SK-N-SH (cell line): ENCODE data around the gene FXR2. TPM values are rescaled to one million over a fixed set of nuclear protein-coding genes. Genes with fewer than 3 reads are reported as not detected.

ENCODE experiments used
- CTCF ChIA-PET: fragments of 300-600, 350-600 bp; formaldehyde crosslinking; extraction: SDS; loops from one replicate; lab custom pipeline; 2021; lab: Yijun Ruan, JAX
- POLR2A ChIA-PET: fragments of 350-600 bp; sonication (Branson Sonifier 250); formaldehyde crosslinking; extraction: SDS; loops from one replicate; lab custom pipeline; 2020; ENCODE audit warnings: antibody characterized with exemption, inconsistent platforms; lab: Yijun Ruan, JAX
- DNase-seq: peaks from one replicate; pipeline ENCODE4 v3.0.0; 2012
- H2AFZ ChIP-seq: fragments of 200-600 bp; sonication (generic); 2 replicates; pipeline ENCODE4 v1.8.1; 2016; ENCODE audit warnings: antibody characterized with exemption, mild to moderate bottlenecking, low read depth
- H3F3A ChIP-seq: fragments of 200-600 bp; sonication (generic); replicated peaks from 2 replicates; pipeline ENCODE3; 2016; ENCODE audit warnings: antibody characterized with exemption, mild to moderate bottlenecking; ENCODE audit not compliant: insufficient read depth
- H3K27ac ChIP-seq, 2 experiments: fragments of 200-500 bp in 1 of 2; fragments of 200-600 bp in 1 of 2; sonication (Bioruptor generic) in 1 of 2; sonication (generic), shearing (Covaris generic) in 1 of 2; 2 replicates each; pipeline versions ENCODE4 v1.5.1 to v1.6.1; 2014 to 2016; ENCODE audit warnings: low read depth in 2 of 2, inconsistent platforms in 1 of 2, low read length in 1 of 2, mild to moderate bottlenecking in 1 of 2, mixed read lengths in 1 of 2
- H3K27me3 ChIP-seq: fragments of 200-600 bp; sonication (generic), shearing (Covaris generic); 2 replicates; pipeline ENCODE4 v1.6.1; 2016; ENCODE audit warnings: mixed run types; ENCODE audit not compliant: insufficient read depth
- H3K36me3 ChIP-seq, 2 experiments: fragments of 200-500 bp in 1 of 2; fragments of 200-600 bp in 1 of 2; sonication (Bioruptor generic) in 1 of 2; sonication (generic) in 1 of 2; replicated peaks in 1 of 2; 2 replicates each; pipeline versions ENCODE3 to v1.5.1; 2014 to 2016; ENCODE audit warnings: low read length in 1 of 2, mild to moderate bottlenecking in 1 of 2; ENCODE audit not compliant: insufficient read depth in 2 of 2, control insufficient read depth in 1 of 2
- H3K4me1 ChIP-seq, 2 experiments: fragments of 200-500 bp in 1 of 2; fragments of 200-600 bp in 1 of 2; sonication (Bioruptor generic) in 1 of 2; sonication (generic), shearing (Covaris generic) in 1 of 2; 2 replicates each; pipeline versions ENCODE4 v1.5.1 to v1.6.1; 2014 to 2016; ENCODE audit warnings: low read depth in 1 of 2, low read length in 1 of 2, mixed run types in 1 of 2; ENCODE audit not compliant: insufficient read depth in 2 of 2, control insufficient read depth in 1 of 2
- H3K4me2 ChIP-seq: fragments of 200-600 bp; sonication (generic), shearing (Covaris generic); 2 replicates; pipeline ENCODE4 v1.6.1; 2017; ENCODE audit warnings: mixed run types
- H3K4me3 ChIP-seq, 2 experiments: fragments of 200-500 bp in 1 of 2; fragments of 200-600 bp in 1 of 2; sonication (Bioruptor generic) in 1 of 2; sonication (generic), shearing (Covaris generic) in 1 of 2; 2 replicates each; pipeline versions ENCODE4 v1.5.1 to v1.8.1; 2014 to 2016; ENCODE audit warnings: low read depth in 2 of 2, inconsistent platforms in 1 of 2, low read length in 1 of 2, mild to moderate bottlenecking in 1 of 2, mixed read lengths in 1 of 2, moderate library complexity in 1 of 2
- H3K79me2 ChIP-seq: fragments of 200-600 bp; sonication (generic); 2 replicates; pipeline ENCODE4 v1.8.1; 2017; ENCODE audit warnings: mild to moderate bottlenecking; ENCODE audit not compliant: insufficient read depth
- H3K9ac ChIP-seq: fragments of 200-600 bp; sonication (generic); 2 replicates; pipeline ENCODE4 v1.6.1; 2017; ENCODE audit warnings: mixed run types
- H3K9me2 ChIP-seq: fragments of 200-600 bp; sonication (generic); 2 replicates; pipeline ENCODE4 v1.6.1; 2017; ENCODE audit warnings: mixed run types
- H3K9me3 ChIP-seq: fragments of 200-600 bp; sonication (generic); 2 replicates; pipeline ENCODE4 v1.6.1; 2017; ENCODE audit warnings: mixed run types, mild to moderate bottlenecking, moderate library complexity
- H4K20me1 ChIP-seq: fragments of 200-600 bp; sonication (generic); 2 replicates; pipeline ENCODE4 v1.6.1; 2017; ENCODE audit warnings: mild to moderate bottlenecking, mixed run types; ENCODE audit not compliant: insufficient read depth
- CHD2 ChIP-seq: fragments of 150-350 bp; IDR thresholded peaks from 2 replicates; pipeline ENCODE4 v1.6.1; 2018; ENCODE audit warnings: low read length; ENCODE audit not compliant: partially characterized antibody
- EP300 ChIP-seq, 2 experiments: IDR thresholded peaks; 2 replicates each; pipeline versions ENCODE4 v1.4.0 to v1.6.1; 2012; ENCODE audit warnings: borderline replicate concordance in 1 of 2, low read depth in 1 of 2, low read length in 1 of 2
- FOSL2 ChIP-seq: IDR thresholded peaks from 2 replicates; pipeline ENCODE4 v1.4.0; 2012; ENCODE audit warnings: low read depth, mild to moderate bottlenecking, moderate library complexity, borderline replicate concordance
- FOXJ3 ChIP-seq: sonication (generic); formaldehyde crosslinking; IDR thresholded peaks from 2 replicates; pipeline ENCODE4 v1.5.1; 2020; ENCODE audit warnings: mild to moderate bottlenecking, missing genetic modification reagents
- FOXM1 ChIP-seq: IDR thresholded peaks from 2 replicates; pipeline ENCODE4 v1.4.0; 2012; ENCODE audit warnings: low read depth, mild to moderate bottlenecking
- GABPA ChIP-seq: IDR thresholded peaks from 2 replicates; pipeline ENCODE4 v1.4.0; 2012; ENCODE audit warnings: low read depth, mild to moderate bottlenecking
- GATA2 ChIP-seq: sonication (generic); formaldehyde crosslinking; IDR thresholded peaks from 2 replicates; pipeline ENCODE4 v1.5.0; 2020; ENCODE audit warnings: mild to moderate bottlenecking, missing genetic modification reagents
- JUND ChIP-seq: IDR thresholded peaks from 2 replicates; pipeline ENCODE4 v1.4.0; 2012
- MEF2A ChIP-seq: IDR thresholded peaks from 2 replicates; pipeline ENCODE4 v1.4.0; 2012; ENCODE audit warnings: low read depth, borderline replicate concordance
- NRF1 ChIP-seq: IDR thresholded peaks from 2 replicates; pipeline ENCODE4 v1.6.1; 2012; ENCODE audit warnings: low read depth, mild to moderate bottlenecking, low read length
- POLR2AphosphoS5 ChIP-seq: IDR thresholded peaks from 2 replicates; pipeline ENCODE4 v1.6.1; 2012; ENCODE audit warnings: low read depth, low read length
- RFX5 ChIP-seq: IDR thresholded peaks from 2 replicates; pipeline ENCODE4 v1.6.1; 2012; ENCODE audit warnings: mild to moderate bottlenecking, improper control_type of control experiment, low read length
- SIN3A ChIP-seq: IDR thresholded peaks from 2 replicates; pipeline ENCODE4 v1.6.1; 2012; ENCODE audit warnings: low read depth, mild to moderate bottlenecking, low read length, moderate library complexity, borderline replicate concordance
- YY1 ChIP-seq: IDR thresholded peaks from 2 replicates; pipeline ENCODE4 v1.4.0; 2012; ENCODE audit warnings: low read depth, mild to moderate bottlenecking
- WGBS: methylation state at CpG from one replicate; pipeline ENCODE4 v1.1.6; 2017; ENCODE audit warnings: low lambda C conversion rate; 5-methylcytosine and 5-hydroxymethylcytosine counted together
- polyA plus RNA-seq, 3 experiments: library from polyadenylated mRNA; depleted of rRNA; stranded (reverse); fragments of >200 nt; gene quantifications; 2 replicates each; pipeline ENCODE4 v1.2.3, GENCODE V29; 2012
- TF ChIP-seq, protein P1 (sequence below): fragments of 200-600 bp; sonication (generic); IDR thresholded peaks from 2 replicates; pipeline ENCODE4 v1.6.1; 2017; ENCODE audit warnings: antibody characterized with exemption, mild to moderate bottlenecking, moderate library complexity
- TF ChIP-seq, protein P2 (sequence below): IDR thresholded peaks from 2 replicates; pipeline ENCODE4 v1.6.1; 2012; ENCODE audit warnings: mild to moderate bottlenecking, low read depth, low read length, moderate library complexity
- TF ChIP-seq, protein P3 (sequence below): IDR thresholded peaks from 2 replicates; pipeline ENCODE4 v1.4.0; 2012; ENCODE audit warnings: low read depth

The FXR2 gene
- polyA plus RNA-seq, 1 of the 3 experiments (the other 2 are of a cell fraction), result 56.4 TPM

DNA sequence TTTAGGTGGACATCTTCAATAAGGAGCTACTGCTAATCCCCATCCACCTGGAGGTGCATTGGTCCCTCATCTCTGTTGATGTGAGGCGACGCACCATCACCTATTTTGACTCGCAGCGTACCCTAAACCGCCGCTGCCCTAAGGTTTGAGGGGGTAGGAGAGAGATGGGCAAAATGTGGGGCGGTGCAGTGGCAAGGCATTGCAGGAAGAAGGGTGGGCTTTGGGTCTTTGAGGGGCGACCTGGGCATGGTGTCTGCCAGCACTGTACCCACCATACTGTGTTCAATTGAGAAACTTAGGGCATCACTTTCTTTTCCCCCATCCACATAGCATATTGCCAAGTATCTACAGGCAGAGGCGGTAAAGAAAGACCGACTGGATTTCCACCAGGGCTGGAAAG lies 44.3 kb downstream of the FXR2 start (continued):
- TF ChIP-seq, protein P1, sequence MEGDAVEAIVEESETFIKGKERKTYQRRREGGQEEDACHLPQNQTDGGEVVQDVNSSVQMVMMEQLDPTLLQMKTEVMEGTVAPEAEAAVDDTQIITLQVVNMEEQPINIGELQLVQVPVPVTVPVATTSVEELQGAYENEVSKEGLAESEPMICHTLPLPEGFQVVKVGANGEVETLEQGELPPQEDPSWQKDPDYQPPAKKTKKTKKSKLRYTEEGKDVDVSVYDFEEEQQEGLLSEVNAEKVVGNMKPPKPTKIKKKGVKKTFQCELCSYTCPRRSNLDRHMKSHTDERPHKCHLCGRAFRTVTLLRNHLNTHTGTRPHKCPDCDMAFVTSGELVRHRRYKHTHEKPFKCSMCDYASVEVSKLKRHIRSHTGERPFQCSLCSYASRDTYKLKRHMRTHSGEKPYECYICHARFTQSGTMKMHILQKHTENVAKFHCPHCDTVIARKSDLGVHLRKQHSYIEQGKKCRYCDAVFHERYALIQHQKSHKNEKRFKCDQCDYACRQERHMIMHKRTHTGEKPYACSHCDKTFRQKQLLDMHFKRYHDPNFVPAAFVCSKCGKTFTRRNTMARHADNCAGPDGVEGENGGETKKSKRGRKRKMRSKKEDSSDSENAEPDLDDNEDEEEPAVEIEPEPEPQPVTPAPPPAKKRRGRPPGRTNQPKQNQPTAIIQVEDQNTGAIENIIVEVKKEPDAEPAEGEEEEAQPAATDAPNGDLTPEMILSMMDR, result no peak
- TF ChIP-seq FOXM1, result no peak
- no peak for TF ChIP-seq JUND
- TF ChIP-seq, protein P2, sequence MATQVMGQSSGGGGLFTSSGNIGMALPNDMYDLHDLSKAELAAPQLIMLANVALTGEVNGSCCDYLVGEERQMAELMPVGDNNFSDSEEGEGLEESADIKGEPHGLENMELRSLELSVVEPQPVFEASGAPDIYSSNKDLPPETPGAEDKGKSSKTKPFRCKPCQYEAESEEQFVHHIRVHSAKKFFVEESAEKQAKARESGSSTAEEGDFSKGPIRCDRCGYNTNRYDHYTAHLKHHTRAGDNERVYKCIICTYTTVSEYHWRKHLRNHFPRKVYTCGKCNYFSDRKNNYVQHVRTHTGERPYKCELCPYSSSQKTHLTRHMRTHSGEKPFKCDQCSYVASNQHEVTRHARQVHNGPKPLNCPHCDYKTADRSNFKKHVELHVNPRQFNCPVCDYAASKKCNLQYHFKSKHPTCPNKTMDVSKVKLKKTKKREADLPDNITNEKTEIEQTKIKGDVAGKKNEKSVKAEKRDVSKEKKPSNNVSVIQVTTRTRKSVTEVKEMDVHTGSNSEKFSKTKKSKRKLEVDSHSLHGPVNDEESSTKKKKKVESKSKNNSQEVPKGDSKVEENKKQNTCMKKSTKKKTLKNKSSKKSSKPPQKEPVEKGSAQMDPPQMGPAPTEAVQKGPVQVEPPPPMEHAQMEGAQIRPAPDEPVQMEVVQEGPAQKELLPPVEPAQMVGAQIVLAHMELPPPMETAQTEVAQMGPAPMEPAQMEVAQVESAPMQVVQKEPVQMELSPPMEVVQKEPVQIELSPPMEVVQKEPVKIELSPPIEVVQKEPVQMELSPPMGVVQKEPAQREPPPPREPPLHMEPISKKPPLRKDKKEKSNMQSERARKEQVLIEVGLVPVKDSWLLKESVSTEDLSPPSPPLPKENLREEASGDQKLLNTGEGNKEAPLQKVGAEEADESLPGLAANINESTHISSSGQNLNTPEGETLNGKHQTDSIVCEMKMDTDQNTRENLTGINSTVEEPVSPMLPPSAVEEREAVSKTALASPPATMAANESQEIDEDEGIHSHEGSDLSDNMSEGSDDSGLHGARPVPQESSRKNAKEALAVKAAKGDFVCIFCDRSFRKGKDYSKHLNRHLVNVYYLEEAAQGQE, result no peak

DNA sequence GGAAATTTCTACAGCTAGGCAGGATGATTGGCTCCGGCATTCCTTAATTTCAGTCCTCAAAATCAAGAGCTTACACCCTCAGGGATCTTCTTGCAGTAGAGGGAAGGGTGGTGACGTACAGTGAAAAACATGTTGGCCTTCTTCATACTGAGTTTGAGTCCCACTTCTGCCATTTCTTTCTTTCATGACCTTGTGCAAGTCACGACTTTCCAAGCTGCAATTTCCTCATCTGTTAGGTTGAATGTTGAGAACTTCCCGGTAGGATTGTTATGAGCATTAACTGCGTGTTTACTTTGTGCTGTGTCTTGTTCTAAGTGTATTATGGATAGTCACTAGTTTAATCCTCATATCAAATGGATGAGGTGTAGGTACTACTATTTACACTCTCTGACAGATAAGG lies 45.1 kb downstream of the FXR2 start:
- peaks cover 56 to 58% of the 10 kb centered on the region in 2 experiments for H3K36me3 ChIP-seq
- ChIA-PET POLR2A (no interaction called here), CTCF (interaction anchor here (0.9 to 5.9 kb wide), 3 partner anchors 9 to 55 kb away, joined by 5 to 40 read pairs (median 5); partner anchors contain the start of gene SENP3)
- H3K4me2 ChIP-seq, result no peak overlapping the region
- TF ChIP-seq FOSL2, result no peak
- no peak for TF ChIP-seq YY1
- no peak for TF ChIP-seq FOXJ3
- TF ChIP-seq, protein P1, result no peak
- no peak for TF ChIP-seq SIN3A
- no peak for TF ChIP-seq NRF1
- TF ChIP-seq POLR2AphosphoS5, result no peak
- TF ChIP-seq JUND, result no peak
- no peak for TF ChIP-seq RFX5
- no peak for TF ChIP-seq GABPA
- TF ChIP-seq, protein P2, result no peak
- no peak for TF ChIP-seq EP300 (IDR thresholded peaks at IDR 0.05; ENCODE audit: borderline replicate concordance in 1 of 2, low read depth in 1 of 2, low read length in 1 of 2)
- no peak for TF ChIP-seq MEF2A
- TF ChIP-seq GATA2, result no peak
- no peak for TF ChIP-seq CHD2
- TF ChIP-seq, protein P3, sequence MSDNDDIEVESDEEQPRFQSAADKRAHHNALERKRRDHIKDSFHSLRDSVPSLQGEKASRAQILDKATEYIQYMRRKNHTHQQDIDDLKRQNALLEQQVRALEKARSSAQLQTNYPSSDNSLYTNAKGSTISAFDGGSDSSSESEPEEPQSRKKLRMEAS, result no peak
- peaks cover 15% of the 10 kb centered on the region for H4K20me1 ChIP-seq
- WGBS, result 88% methylated on average over 5 of the region's 5 CpGs
- no peak overlapping the region for H2AFZ ChIP-seq
- no peak overlapping the region for H3K4me3 ChIP-seq
- no peak overlapping the region for H3K9ac ChIP-seq
- DNase-seq, result no peak
- H3K27ac ChIP-seq, result no peak overlapping the region
- no peaks in the 10 kb centered on the region for H3K27me3 ChIP-seq
- no peaks in the 10 kb centered on the region for H3K9me2 ChIP-seq
- H3F3A ChIP-seq, result peaks cover 35% of the 10 kb centered on the region
- peaks cover 68% of the 10 kb centered on the region for H3K79me2 ChIP-seq
- H3K4me1 ChIP-seq, result peaks cover 1 to 18% of the 10 kb centered on the region in 2 experiments
- no peaks in the 10 kb centered on the region for H3K9me3 ChIP-seq
